ENCODE measurements around the gene TBX3.
A peak's percentile ranks its signal among the peaks of the same experiment; 100 is the strongest.

TBX3 gene

DNA sequence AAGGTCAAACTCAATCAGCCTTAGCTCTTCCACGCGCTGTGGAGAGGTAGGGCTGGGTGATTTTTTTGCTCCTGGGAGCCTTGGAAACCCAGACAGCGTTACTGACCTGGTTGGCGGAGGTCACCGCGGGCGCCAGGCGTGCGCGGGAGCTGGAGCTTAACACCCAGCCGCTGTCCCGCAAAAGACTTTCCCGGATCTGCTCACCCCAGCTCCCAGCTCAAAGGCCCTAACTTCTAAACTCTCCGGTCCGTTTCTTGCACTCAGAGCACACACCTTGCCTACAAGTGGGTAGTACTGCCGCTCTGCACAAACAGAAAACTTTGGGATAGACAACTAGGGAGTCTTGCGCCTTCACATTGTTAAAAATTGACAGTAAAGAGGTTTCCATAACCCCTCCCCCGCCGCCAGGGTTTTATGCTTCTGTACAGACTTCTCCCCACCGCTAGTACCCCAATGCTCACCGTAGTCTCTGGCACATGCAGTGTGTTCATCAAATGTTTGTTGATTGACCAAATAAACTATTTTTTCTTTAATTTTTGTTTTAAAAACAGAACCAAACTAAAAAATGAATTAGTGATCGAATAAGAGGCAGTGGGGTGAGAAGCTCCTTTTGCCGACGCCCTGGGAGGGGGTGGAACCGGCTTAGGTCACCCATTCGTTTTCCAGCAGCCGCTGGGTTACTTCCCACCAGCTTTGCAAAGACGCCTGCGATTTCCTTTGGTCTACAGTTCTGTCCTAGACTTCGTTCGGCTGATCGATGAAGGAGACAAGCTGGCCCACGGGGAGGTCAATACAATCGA, 12.7 kb upstream of the TBX3 start:
- peaks cover 69% of the 10 kb centered on the region for H3K4me1 ChIP-seq (ENCODE audit: control insufficient read depth, insufficient read depth, low read length)
- no peaks in the 10 kb centered on the region for H3K36me3 ChIP-seq (ENCODE audit: control insufficient read depth, insufficient read depth, low read length)
- peaks cover 100% of the 10 kb centered on the region for H3K27me3 ChIP-seq (ENCODE audit: control insufficient read depth, insufficient read depth, low read length)
- peak overlapping the region; percentile 54; the same call in 1 of the 2 replicates for H3K4me3 ChIP-seq (ENCODE audit: low read depth, low read length)
- no peaks in the 10 kb centered on the region for H3K9me3 ChIP-seq (ENCODE audit: control insufficient read depth, insufficient read depth, low read depth, low read length)
- no peak overlapping the region for H3K9ac ChIP-seq (ENCODE audit: low read length)
- no peak overlapping the region for H3K27ac ChIP-seq (ENCODE audit: low read depth, low read length)

DNA sequence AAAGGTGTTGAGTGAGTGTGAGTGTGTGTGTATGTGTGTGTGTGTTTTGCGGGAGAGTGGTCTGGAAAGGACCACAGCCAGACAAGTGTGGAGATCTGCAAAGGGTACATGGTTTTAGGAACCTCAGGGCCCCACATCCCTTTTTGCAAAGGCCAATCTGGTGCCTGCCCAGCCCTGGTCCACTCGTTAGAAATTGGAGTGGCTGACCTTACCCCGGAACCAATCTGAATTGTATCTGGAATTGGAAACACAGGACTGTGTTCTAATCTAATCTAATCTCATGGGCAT, 11.3 kb upstream of the TBX3 start:
- H3K27me3 ChIP-seq (ENCODE audit: control insufficient read depth, insufficient read depth, low read length), result peaks cover 100% of the 10 kb centered on the region
- H3K4me3 ChIP-seq (ENCODE audit: low read depth, low read length), result no peak overlapping the region
- peaks cover 64% of the 10 kb centered on the region for H3K4me1 ChIP-seq (ENCODE audit: control insufficient read depth, insufficient read depth, low read length)

DNA sequence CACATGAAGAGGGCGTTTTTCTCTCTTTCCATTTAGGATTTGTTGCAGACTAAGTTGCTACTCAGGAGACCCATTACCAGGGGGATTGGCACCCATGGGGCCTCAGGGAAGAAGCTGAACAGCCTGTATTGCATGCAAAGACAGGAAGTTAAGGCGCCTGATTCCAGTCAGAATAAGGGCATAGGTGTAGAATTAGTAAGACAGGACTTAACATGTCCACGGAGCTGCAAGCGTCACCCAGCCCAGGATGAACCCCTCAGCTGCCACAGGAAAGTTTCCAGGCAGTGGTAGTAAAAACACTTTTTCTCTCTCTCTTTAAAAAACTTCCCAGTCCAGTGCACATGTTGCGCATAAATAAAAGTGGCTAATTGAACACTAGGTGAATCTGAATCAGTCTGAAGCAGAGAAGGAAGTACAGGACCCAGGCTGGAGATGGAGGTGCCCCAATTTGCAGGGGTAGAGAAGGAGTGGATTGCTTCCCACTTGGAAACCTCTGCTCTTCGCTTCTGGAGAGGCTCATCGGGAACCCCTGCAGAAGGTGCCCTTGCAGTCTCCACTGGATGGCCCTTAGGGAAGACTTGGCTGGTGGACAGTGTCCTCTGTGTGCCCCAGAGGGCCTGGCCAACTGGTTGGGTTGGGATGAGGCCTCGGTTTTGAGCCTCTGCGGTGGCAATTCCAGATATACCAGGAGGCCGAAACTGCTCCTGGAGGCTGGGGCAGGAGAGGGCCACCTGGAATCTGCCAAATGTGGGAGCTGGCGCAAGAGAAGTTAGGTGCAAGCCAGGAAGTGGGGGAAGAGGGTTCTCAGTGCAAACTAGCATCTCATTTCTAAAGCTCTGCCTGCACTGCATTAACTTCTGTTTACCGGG, 10.7 kb upstream of the TBX3 start:
- Histone ChIP-seq H3K36me3 (ENCODE audit: control insufficient read depth, insufficient read depth, low read length) (no peaks in the 10 kb centered on the region), H3K27me3 (ENCODE audit: control insufficient read depth, insufficient read depth, low read length) (peaks cover 100% of the 10 kb centered on the region), H3K27ac (ENCODE audit: low read depth, low read length) (no peak overlapping the region), H3K4me1 (ENCODE audit: control insufficient read depth, insufficient read depth, low read length) (peaks cover 58% of the 10 kb centered on the region), H3K9me3 (ENCODE audit: control insufficient read depth, insufficient read depth, low read depth, low read length) (no peaks in the 10 kb centered on the region), H3K9ac (ENCODE audit: low read length) (no peak overlapping the region), H3K4me3 (ENCODE audit: low read depth, low read length) (no peak overlapping the region)

More for the DNA sequence above, 11.3 kb upstream of the TBX3 start:
- H3K27ac ChIP-seq (ENCODE audit: low read depth, low read length), result no peak overlapping the region
- no peak overlapping the region for H3K9ac ChIP-seq (ENCODE audit: low read length)
- H3K9me3 ChIP-seq (ENCODE audit: control insufficient read depth, insufficient read depth, low read depth, low read length), result no peaks in the 10 kb centered on the region
- no peaks in the 10 kb centered on the region for H3K36me3 ChIP-seq (ENCODE audit: control insufficient read depth, insufficient read depth, low read length)

DNA sequence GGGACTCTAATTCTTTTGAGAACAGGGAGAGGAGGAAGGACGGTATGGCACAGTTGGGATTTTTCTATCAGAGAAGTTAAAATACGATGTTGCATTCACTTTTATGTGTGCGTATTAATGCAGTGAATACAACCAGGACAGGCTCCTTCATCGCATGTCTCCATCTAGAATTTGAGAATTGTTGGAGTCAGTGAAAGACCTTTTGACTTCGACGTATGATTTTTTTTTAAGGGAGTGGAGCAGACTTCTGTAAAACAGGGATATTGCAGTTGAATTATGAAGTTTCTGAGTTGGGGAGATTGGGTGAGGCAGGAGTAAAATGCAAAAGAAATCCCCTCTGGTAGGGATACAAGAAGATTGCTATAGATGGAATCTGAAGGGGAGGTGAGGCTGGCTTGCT, 9.6 kb upstream of the TBX3 start:
- H3K27me3 ChIP-seq (ENCODE audit: control insufficient read depth, insufficient read depth, low read length), result peaks cover 100% of the 10 kb centered on the region
- no peaks in the 10 kb centered on the region for H3K36me3 ChIP-seq (ENCODE audit: control insufficient read depth, insufficient read depth, low read length)
- H3K4me1 ChIP-seq (ENCODE audit: control insufficient read depth, insufficient read depth, low read length), result peaks cover 57% of the 10 kb centered on the region
- H3K4me3 ChIP-seq (ENCODE audit: low read depth, low read length), result no peak overlapping the region
- no peak overlapping the region for H3K27ac ChIP-seq (ENCODE audit: low read depth, low read length)
- H3K9ac ChIP-seq (ENCODE audit: low read length), result no peak overlapping the region
- no peaks in the 10 kb centered on the region for H3K9me3 ChIP-seq (ENCODE audit: control insufficient read depth, insufficient read depth, low read depth, low read length)

DNA sequence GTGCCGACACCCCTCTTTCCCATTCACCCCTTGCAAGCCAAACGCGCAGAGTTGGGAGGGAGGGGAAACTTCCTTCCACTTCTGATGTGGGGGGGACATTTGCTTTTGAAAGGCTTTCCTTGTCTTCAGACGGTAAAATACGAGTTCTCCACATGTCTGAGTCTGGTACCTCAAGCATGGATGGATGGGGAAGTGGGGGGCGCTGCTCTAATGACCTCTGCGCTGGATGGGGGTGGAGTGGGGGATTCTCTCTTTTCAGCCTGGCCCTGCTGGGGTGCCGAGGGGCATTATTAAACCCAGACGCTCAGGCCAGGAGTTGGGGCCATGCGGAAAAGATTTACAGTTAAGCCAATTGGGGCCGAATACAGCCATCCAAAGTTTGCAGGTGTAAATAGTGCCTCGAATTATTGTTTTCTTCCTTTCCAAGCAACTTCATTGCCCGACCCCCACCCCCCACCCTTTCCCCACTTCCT, 9.1 kb upstream of the TBX3 start:
- Histone ChIP-seq H3K27me3 (ENCODE audit: control insufficient read depth, insufficient read depth, low read length) (peaks cover 100% of the 10 kb centered on the region), H3K9ac (ENCODE audit: low read length) (no peak overlapping the region), H3K4me3 (ENCODE audit: low read depth, low read length) (peak overlapping the region; percentile 54), H3K4me1 (ENCODE audit: control insufficient read depth, insufficient read depth, low read length) (peaks cover 58% of the 10 kb centered on the region), H3K9me3 (ENCODE audit: control insufficient read depth, insufficient read depth, low read depth, low read length) (no peaks in the 10 kb centered on the region), H3K27ac (ENCODE audit: low read depth, low read length) (no peak overlapping the region), H3K36me3 (ENCODE audit: control insufficient read depth, insufficient read depth, low read length) (no peaks in the 10 kb centered on the region)

DNA sequence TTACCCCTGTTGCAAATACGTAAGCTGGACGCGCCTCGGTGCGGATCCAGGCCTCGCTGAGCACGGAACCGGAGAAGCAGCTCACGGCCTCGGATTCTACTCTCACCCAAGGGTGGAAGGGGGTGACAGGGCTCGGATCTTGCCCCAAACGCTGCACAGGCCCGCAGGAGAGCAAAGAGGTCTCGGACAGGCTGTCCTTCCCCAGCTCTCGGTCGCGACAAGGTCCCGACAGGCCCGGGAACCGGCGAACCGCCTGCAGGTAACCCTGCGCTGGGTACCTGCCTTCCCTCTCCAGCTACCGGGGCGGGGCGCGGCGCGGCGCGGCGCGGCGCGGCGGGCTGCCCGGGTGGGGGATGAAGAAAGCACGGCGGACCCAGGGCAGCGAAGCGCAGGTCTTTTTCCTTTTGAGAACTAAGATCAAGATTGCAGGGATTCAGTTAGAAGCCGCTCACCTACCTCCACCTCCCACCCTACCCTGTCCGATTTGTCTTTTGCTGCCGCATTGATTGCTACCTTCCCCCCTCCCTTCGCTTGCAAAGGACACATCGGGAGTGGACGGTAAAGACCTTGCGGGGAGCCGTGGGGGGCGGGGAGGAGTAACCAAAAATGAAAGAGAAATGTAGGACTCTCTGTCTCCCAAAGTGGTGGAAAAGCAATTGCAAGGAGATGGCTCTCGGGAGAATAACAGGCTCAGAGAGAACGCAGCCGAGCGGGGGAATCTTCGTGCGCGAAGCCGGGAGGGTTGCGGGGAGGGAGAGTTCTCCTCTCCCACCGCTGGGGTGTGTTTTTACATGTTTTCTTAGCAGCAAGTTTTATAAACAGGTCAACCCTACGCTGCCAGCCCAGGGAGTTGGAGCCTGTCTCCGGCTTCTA, 8.4 kb upstream of the TBX3 start:
- H3K27ac ChIP-seq (ENCODE audit: low read depth, low read length), result no peak overlapping the region
- peaks cover 56% of the 10 kb centered on the region for H3K4me1 ChIP-seq (ENCODE audit: control insufficient read depth, insufficient read depth, low read length)
- H3K36me3 ChIP-seq (ENCODE audit: control insufficient read depth, insufficient read depth, low read length), result no peaks in the 10 kb centered on the region
- H3K9me3 ChIP-seq (ENCODE audit: control insufficient read depth, insufficient read depth, low read depth, low read length), result no peaks in the 10 kb centered on the region
- peak overlapping the region; percentile 54 for H3K4me3 ChIP-seq (ENCODE audit: low read depth, low read length)
- H3K9ac ChIP-seq (ENCODE audit: low read length), result peak overlapping the region; percentile 41
- H3K27me3 ChIP-seq (ENCODE audit: control insufficient read depth, insufficient read depth, low read length), result peaks cover 100% of the 10 kb centered on the region

DNA sequence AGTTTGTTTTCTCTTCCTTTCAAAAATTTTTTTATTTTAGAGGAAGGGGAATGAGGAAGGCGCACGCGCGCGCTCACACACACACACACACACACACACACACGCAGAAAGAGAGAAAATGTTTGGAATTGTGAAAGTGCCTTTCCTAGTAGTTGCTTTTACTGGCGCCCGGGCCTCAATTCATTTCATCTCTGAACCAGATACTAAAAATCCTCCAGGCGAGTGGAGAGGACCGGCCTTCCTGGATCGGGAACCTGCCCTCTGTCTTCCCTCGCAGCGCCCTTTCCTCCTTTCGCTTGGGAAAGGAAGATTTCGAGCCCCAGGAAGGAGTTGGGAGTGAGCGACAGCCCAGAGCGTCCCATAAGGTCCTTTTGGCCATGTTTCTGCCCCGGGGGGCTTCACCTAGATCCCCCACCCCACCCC, 7.8 kb upstream of the TBX3 start:
- peaks cover 100% of the 10 kb centered on the region for H3K27me3 ChIP-seq (ENCODE audit: control insufficient read depth, insufficient read depth, low read length)
- H3K4me3 ChIP-seq (ENCODE audit: low read depth, low read length), result peak overlapping the region; percentile 54
- no peak overlapping the region for H3K27ac ChIP-seq (ENCODE audit: low read depth, low read length)

DNA sequence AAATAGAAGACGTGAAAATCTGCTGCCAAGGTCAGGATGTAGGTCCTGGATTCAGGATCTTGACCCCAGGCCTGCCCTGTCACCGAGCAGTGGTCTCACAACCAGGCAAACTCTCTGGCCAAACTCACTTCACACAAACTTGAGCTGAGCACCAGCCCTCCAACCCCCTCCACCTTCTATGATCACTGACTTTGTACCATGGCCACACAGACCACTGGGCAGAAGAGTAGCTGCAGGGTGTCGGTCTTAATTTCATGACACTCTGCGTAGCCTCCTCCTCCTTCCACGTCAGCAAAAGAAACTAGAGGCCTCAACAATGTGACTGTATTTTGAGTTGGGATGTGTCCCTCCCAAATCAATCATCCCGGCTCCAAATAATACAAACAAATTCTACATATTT, 7.2 kb upstream of the TBX3 start:
- no peaks in the 10 kb centered on the region for H3K36me3 ChIP-seq (ENCODE audit: control insufficient read depth, insufficient read depth, low read length)
- H3K9me3 ChIP-seq (ENCODE audit: control insufficient read depth, insufficient read depth, low read depth, low read length), result no peaks in the 10 kb centered on the region
- no peak overlapping the region for H3K9ac ChIP-seq (ENCODE audit: low read length)
- H3K27ac ChIP-seq (ENCODE audit: low read depth, low read length), result no peak overlapping the region
- no peak overlapping the region for H3K4me3 ChIP-seq (ENCODE audit: low read depth, low read length)
- peaks cover 58% of the 10 kb centered on the region for H3K4me1 ChIP-seq (ENCODE audit: control insufficient read depth, insufficient read depth, low read length)
- peaks cover 100% of the 10 kb centered on the region for H3K27me3 ChIP-seq (ENCODE audit: control insufficient read depth, insufficient read depth, low read length)

More for the DNA sequence above, 7.8 kb upstream of the TBX3 start:
- H3K36me3 ChIP-seq (ENCODE audit: control insufficient read depth, insufficient read depth, low read length), result no peaks in the 10 kb centered on the region
- H3K4me1 ChIP-seq (ENCODE audit: control insufficient read depth, insufficient read depth, low read length), result peaks cover 57% of the 10 kb centered on the region
- H3K9me3 ChIP-seq (ENCODE audit: control insufficient read depth, insufficient read depth, low read depth, low read length), result no peaks in the 10 kb centered on the region
- H3K9ac ChIP-seq (ENCODE audit: low read length), result peak overlapping the region; percentile 30

DNA sequence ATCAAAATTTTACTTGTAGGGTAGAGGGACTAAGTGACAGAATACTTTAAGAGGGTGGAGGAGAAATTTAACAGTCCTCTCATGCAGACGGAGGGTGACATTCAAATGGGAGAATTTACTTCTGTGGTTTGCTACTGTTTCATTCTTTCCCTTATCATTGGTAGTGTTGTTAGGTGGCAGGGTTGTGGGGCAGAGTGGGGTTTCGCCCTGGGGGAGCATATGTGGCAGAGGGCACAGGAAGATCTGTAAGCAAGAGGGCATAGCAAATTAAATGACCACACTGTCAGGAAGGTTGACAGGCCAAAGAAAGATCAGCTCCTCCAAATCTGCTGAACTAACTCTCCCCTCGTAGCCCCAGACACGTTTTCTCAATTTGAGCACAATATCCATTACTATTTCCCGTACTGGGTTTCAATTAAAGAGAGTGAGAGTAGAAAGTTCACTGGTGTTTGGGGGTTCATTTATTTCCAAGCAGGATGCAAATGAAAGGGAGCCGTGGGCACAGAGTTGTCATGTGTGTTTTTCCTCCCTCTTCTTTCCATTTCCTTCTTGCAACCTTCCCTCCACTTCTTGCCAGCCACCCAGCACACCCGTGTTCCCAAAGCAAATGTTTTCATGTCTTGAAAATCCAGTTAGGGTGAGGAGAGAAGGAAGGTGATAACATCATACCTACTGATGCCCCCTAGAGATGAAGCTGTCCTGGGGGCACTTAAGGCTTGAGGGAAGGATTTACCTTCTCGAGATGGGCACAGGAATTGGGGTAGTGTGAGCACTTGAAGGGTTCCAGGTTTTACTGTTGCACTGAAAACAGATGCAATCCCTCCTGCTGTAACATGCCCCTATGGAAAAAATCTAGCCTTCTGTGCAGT, 6.5 kb upstream of the TBX3 start:
- no peak overlapping the region for H3K27ac ChIP-seq (ENCODE audit: low read depth, low read length)
- H3K4me3 ChIP-seq (ENCODE audit: low read depth, low read length), result no peak overlapping the region
- no peaks in the 10 kb centered on the region for H3K9me3 ChIP-seq (ENCODE audit: control insufficient read depth, insufficient read depth, low read depth, low read length)
- H3K36me3 ChIP-seq (ENCODE audit: control insufficient read depth, insufficient read depth, low read length), result no peaks in the 10 kb centered on the region
- peaks cover 100% of the 10 kb centered on the region for H3K27me3 ChIP-seq (ENCODE audit: control insufficient read depth, insufficient read depth, low read length)
- H3K4me1 ChIP-seq (ENCODE audit: control insufficient read depth, insufficient read depth, low read length), result peaks cover 65% of the 10 kb centered on the region
- H3K9ac ChIP-seq (ENCODE audit: low read length), result no peak overlapping the region
